ENCODE results near the gene FAM124A. TPM values are rescaled to one million over a fixed set of nuclear protein-coding genes. Genes with fewer than 3 reads are reported as not detected.

Gene FAM124A
- total RNA-seq, 1 experiment from 2014 or later: 3.1 TPM

DNA sequence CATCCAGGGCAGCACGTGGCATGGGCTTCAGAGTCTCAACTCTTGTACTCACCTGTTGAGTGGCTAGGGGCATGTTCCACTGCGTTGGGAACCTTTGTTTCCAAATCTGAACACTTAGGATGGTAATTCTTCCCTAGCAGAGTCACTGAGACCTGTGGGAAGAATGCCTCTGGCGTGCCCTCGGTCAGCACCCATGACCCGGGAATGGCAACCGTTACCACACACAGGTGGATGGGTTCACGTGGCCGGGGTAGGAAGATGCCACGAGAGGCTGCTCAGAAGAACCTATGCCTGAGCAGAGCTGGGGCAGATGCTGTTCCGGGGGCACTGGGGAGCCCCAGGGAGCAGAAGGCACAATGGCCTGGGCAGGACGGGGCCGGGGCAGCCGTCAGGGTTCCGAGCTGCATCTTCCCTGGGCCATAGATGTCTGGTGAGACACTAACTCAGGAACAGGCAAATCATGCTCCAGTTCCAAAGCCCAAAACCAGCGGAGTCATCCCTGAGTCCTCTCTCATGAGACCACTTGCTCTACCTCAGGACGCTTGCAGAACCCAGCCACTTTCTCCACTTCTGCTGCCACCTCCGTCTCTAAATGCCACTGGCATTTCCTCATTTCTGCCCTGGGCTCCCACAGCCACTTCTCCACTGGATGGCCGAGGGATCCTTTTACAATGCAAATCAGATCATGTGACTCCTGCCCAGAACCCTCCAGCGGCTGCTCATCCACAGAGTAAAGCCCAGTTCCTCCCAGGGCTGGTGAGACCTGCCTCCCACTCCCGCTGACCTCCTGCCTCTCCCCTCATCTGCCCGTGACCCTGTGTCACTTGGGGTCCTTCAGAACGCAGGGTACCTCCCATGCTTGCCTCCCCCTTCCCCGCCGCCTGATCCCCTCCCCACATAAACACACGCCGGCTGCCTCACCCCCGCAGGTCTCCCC is 36.7 kb downstream of the FAM124A start:
- ATAC-seq: no peak
- no TSS peak for BruUV-seq (replicated peaks)
- no peak for TF ChIP-seq RAD21 (IDR thresholded peaks at IDR 0.05; ENCODE audit: low read depth)
- no peaks in the 10 kb centered on the region for H3K79me2 ChIP-seq (ENCODE audit: insufficient read depth, low read length)
- no peak for DNase-seq (ENCODE audit: low read depth, low spot score)
- RAD21 ChIA-PET (ENCODE audit: low non-redundant PET in 1 of 2, low total read pairs in 2 of 2, uncharacterized antibody in 2 of 2, unreplicated experiment in 2 of 2): no interaction called here
- intact Hi-C loops (cut with micrococcal nuclease): no loop called here
- POLR2A ChIA-PET: no interaction called here
- H3K4me2 ChIP-seq (ENCODE audit: low read length): no peak overlapping the region
- no peaks in the 10 kb centered on the region for H4K20me1 ChIP-seq (ENCODE audit: insufficient read depth)
- no peaks in the 10 kb centered on the region for H3K36me3 ChIP-seq (ENCODE audit: control insufficient read depth in 1 of 2, insufficient read depth in 2 of 2, low read length in 2 of 2)
- H3K9ac ChIP-seq (ENCODE audit: low read length): no peak overlapping the region
- no peaks in the 10 kb centered on the region for H3K27me3 ChIP-seq (ENCODE audit: insufficient read depth, low read length)
- H3K9me3 ChIP-seq (ENCODE audit: control insufficient read depth in 1 of 2, insufficient read depth in 1 of 2, low read depth in 1 of 2, low read length in 2 of 2): no peaks in the 10 kb centered on the region
- H3K4me3 ChIP-seq (replicated peaks in 1 of 2; ENCODE audit: low read depth in 1 of 2, low read length in 2 of 2): no peak overlapping the region
- H2AFZ ChIP-seq (ENCODE audit: low read depth, low read length, poor library complexity, severe bottlenecking): no peak overlapping the region
- H3K9me2 ChIP-seq (ENCODE audit: insufficient read depth): no peaks in the 10 kb centered on the region
- H3K27ac ChIP-seq (ENCODE audit: low read depth, low read length): no peak overlapping the region
- CTCF ChIA-PET: no interaction called here
- H3K4me1 ChIP-seq (ENCODE audit: control insufficient read depth in 1 of 2, insufficient read depth in 2 of 2, low read length in 2 of 2): no peaks in the 10 kb centered on the region

DNA sequence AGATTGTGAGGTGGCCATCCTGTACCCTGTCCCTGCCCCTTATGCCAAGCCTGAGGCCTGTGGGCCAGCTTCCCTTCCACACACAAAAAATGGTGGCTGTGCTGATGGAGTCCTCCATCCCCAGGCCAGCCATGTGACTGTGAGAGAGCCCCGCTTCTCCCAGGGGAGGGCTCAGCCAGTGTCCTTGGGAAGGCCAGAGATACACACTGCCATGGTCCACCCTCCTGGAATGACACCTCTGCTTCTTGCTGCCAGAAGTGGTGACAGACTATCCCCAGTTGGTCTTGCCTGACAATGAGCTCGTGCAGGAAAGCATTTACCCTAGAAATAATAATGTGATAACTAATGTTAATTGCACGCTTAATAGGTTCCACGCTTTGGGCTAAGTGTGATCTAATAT is 38.0 kb downstream of the FAM124A start:
- H3K79me2 ChIP-seq (ENCODE audit: insufficient read depth, low read length): no peaks in the 10 kb centered on the region
- CTCF ChIA-PET: no interaction called here

More for the DNA sequence above, 38.0 kb downstream of the FAM124A start:
- ATAC-seq: no peak
- H3K4me2 ChIP-seq (ENCODE audit: low read length): no peak overlapping the region
- no peaks in the 10 kb centered on the region for H3K4me1 ChIP-seq (ENCODE audit: control insufficient read depth in 1 of 2, insufficient read depth in 2 of 2, low read length in 2 of 2)
- TF ChIP-seq FOSL1 (IDR thresholded peaks at IDR 0.05; ENCODE audit: low read depth): no peak
- TF ChIP-seq POLR2A (IDR thresholded peaks at IDR 0.05; ENCODE audit: borderline replicate concordance, extremely low read depth, insufficient read depth, insufficient read length): no peak
- TF ChIP-seq CEBPB (IDR thresholded peaks at IDR 0.05; ENCODE audit: low read depth): no peak
- no peak for TF ChIP-seq JUND (IDR thresholded peaks at IDR 0.05)
- TF ChIP-seq EGR1 (IDR thresholded peaks at IDR 0.05; ENCODE audit: low read depth): no peak
- TF ChIP-seq, protein P1, sequence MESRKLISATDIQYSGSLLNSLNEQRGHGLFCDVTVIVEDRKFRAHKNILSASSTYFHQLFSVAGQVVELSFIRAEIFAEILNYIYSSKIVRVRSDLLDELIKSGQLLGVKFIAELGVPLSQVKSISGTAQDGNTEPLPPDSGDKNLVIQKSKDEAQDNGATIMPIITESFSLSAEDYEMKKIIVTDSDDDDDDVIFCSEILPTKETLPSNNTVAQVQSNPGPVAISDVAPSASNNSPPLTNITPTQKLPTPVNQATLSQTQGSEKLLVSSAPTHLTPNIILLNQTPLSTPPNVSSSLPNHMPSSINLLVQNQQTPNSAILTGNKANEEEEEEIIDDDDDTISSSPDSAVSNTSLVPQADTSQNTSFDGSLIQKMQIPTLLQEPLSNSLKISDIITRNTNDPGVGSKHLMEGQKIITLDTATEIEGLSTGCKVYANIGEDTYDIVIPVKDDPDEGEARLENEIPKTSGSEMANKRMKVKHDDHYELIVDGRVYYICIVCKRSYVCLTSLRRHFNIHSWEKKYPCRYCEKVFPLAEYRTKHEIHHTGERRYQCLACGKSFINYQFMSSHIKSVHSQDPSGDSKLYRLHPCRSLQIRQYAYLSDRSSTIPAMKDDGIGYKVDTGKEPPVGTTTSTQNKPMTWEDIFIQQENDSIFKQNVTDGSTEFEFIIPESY (IDR thresholded peaks at IDR 0.05; ENCODE audit: extremely low read depth, insufficient replicate concordance, low read length): no peak
- TF ChIP-seq RAD21 (IDR thresholded peaks at IDR 0.05; ENCODE audit: low read depth): no peak
- TF ChIP-seq YY1 (IDR thresholded peaks at IDR 0.05; ENCODE audit: extremely low read depth, insufficient replicate concordance, low read depth, low read length): no peak
- TF ChIP-seq, protein P2, sequence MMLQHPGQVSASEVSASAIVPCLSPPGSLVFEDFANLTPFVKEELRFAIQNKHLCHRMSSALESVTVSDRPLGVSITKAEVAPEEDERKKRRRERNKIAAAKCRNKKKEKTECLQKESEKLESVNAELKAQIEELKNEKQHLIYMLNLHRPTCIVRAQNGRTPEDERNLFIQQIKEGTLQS (IDR thresholded peaks at IDR 0.05): no peak
- no peak for TF ChIP-seq SIN3A (IDR thresholded peaks at IDR 0.05; ENCODE audit: low read depth)
- TF ChIP-seq SP1 (IDR thresholded peaks at IDR 0.05; ENCODE audit: low read depth): no peak
- no peak for TF ChIP-seq CBX3 (IDR thresholded peaks at IDR 0.05; ENCODE audit: low read depth)
- TF ChIP-seq, protein P3, sequence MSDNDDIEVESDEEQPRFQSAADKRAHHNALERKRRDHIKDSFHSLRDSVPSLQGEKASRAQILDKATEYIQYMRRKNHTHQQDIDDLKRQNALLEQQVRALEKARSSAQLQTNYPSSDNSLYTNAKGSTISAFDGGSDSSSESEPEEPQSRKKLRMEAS (IDR thresholded peaks at IDR 0.05): no peak
- no peak for TF ChIP-seq POLR2AphosphoS5 (IDR thresholded peaks at IDR 0.05; ENCODE audit: low read depth, low read length)
- no peak for TF ChIP-seq TCF7L2 (IDR thresholded peaks at IDR 0.05; ENCODE audit: borderline replicate concordance, extremely low read depth, insufficient read depth, insufficient read length)
- TF ChIP-seq ZFX (IDR thresholded peaks at IDR 0.05): no peak
- TF ChIP-seq EZH2phosphoT487 (IDR thresholded peaks at IDR 0.05; ENCODE audit: borderline replicate concordance): no peak
- TF ChIP-seq SRF (IDR thresholded peaks at IDR 0.05; ENCODE audit: low read depth): no peak
- no peak for TF ChIP-seq EZH2 (IDR thresholded peaks at IDR 0.05)
- no peak for TF ChIP-seq ELF1 (IDR thresholded peaks at IDR 0.05; ENCODE audit: borderline replicate concordance, low read depth)
- H3K27ac ChIP-seq (ENCODE audit: low read depth, low read length): no peak overlapping the region
- no peaks in the 10 kb centered on the region for H4K20me1 ChIP-seq (ENCODE audit: insufficient read depth)
- H3K27me3 ChIP-seq (ENCODE audit: insufficient read depth, low read length): no peaks in the 10 kb centered on the region
- intact Hi-C loops (cut with micrococcal nuclease): no loop called here
- H3K9ac ChIP-seq (ENCODE audit: low read length): no peak overlapping the region
- H3K9me3 ChIP-seq (ENCODE audit: control insufficient read depth in 1 of 2, insufficient read depth in 1 of 2, low read depth in 1 of 2, low read length in 2 of 2): no peaks in the 10 kb centered on the region
- H3K9me2 ChIP-seq (ENCODE audit: insufficient read depth): no peaks in the 10 kb centered on the region
- ChIA-PET RAD21 (ENCODE audit: low non-redundant PET in 1 of 2, low total read pairs in 2 of 2, uncharacterized antibody in 2 of 2, unreplicated experiment in 2 of 2) (no interaction called here), POLR2A (no interaction called here)
- no peak for DNase-seq (ENCODE audit: low read depth, low spot score)
- no peak overlapping the region for H3K4me3 ChIP-seq (replicated peaks in 1 of 2; ENCODE audit: low read depth in 1 of 2, low read length in 2 of 2)
- BruUV-seq (replicated peaks): no TSS peak
- no peak overlapping the region for H2AFZ ChIP-seq (ENCODE audit: low read depth, low read length, poor library complexity, severe bottlenecking)
- H3K36me3 ChIP-seq (ENCODE audit: control insufficient read depth in 1 of 2, insufficient read depth in 2 of 2, low read length in 2 of 2): no peaks in the 10 kb centered on the region
